GM12878 (cell line): ENCODE data around the gene MEGF11. TPM values are rescaled to one million over a fixed set of nuclear protein-coding genes. Genes with fewer than 3 reads are reported as not detected.
A peak's percentile ranks its signal among the peaks of the same experiment; 100 is the strongest.

Experiments
- ATAC-seq: fragments of 200-7000 bp; cut with Tn5 transposase; 3 replicates; pipeline ENCODE4 v1.9.1; 2020; ENCODE audit warnings: mild to moderate bottlenecking, moderate library complexity
- BruUV-seq: library from RNA; stranded (reverse); fragments of 400-500 nt; replicated peaks from 2 replicates; lab custom pipeline; 2021; lab: Mats Ljungman, UMichigan
- CTCF ChIA-PET: fragments of 300-600 bp; sonication (Branson Sonifier 250); formaldehyde crosslinking; extraction: SDS; loops from one replicate; lab custom pipeline; 2021; ENCODE audit warnings: inconsistent platforms; lab: Yijun Ruan, JAX
- POLR2A ChIA-PET: fragments of 350-600 bp; formaldehyde crosslinking; extraction: SDS; loops from one replicate; lab custom pipeline; 2021; ENCODE audit warnings: inconsistent platforms; lab: Charles Lee
- RAD21 ChIA-PET: fragments of 300-600 bp; sonication (Branson Sonifier 250); formaldehyde crosslinking; loops from one replicate; lab custom pipeline; 2023; ENCODE audit warnings: antibody characterized with exemption; ENCODE audit not compliant: unreplicated experiment; lab: Charles Lee
- SMC1A ChIA-PET: fragments of 300-600 bp; sonication (Branson Sonifier 250); formaldehyde crosslinking; loops from one replicate; lab custom pipeline; 2023; ENCODE audit not compliant: unreplicated experiment, uncharacterized antibody; lab: Charles Lee
- DNase-seq: peaks from one replicate; pipeline ENCODE4 v3.0.0-alpha.2; 2011; ENCODE audit warnings: low read depth, low spot score
- FAIRE-seq: peaks from 3 replicates; lab custom pipeline; 2011; peaks lifted over from hg19 to GRCh38; lab: Jason Lieb, UNC
- H2AFZ ChIP-seq: 2 replicates; pipeline ENCODE4 v1.6.0; 2011; ENCODE audit warnings: low read depth, low read length, control low read depth; ENCODE audit not compliant: control insufficient read depth
- H3K27ac ChIP-seq: 2 replicates; pipeline ENCODE4 v1.5.1; 2011; ENCODE audit warnings: control low read depth; ENCODE audit not compliant: control insufficient read depth, insufficient read depth
- H3K27me3 ChIP-seq, 2 experiments: replicated peaks in 1 of 2; 2 replicates each; pipeline versions ENCODE4 v1.6.0 to v1.6.1; 2011; ENCODE audit warnings: low read length in 1 of 2; ENCODE audit not compliant: control insufficient read depth in 2 of 2, insufficient read depth in 2 of 2
- H3K36me3 ChIP-seq, 2 experiments: 2 replicates each; pipeline ENCODE4 v1.5.1; 2011; ENCODE audit warnings: low read length in 1 of 2; ENCODE audit not compliant: control insufficient read depth in 2 of 2, insufficient read depth in 2 of 2
- H3K4me1 ChIP-seq: 2 replicates; pipeline ENCODE4 v1.6.1; 2011; ENCODE audit warnings: mild to moderate bottlenecking, low read length, moderate library complexity, mixed read lengths; ENCODE audit not compliant: control insufficient read depth, insufficient read depth
- H3K4me2 ChIP-seq: 2 replicates; pipeline ENCODE4 v1.6.0; 2011; ENCODE audit warnings: control low read depth; ENCODE audit not compliant: control insufficient read depth, insufficient read depth
- H3K4me3 ChIP-seq: fragments of 200-600 bp; sonication (generic); 2 replicates; pipeline ENCODE4 v1.5.1; 2016
- H3K79me2 ChIP-seq: 2 replicates; pipeline ENCODE4 v1.6.0; 2011; ENCODE audit warnings: low read length; ENCODE audit not compliant: control insufficient read depth, insufficient read depth
- H3K9ac ChIP-seq: 2 replicates; pipeline ENCODE4 v1.8.0; 2011; ENCODE audit warnings: low read length, control low read depth, mixed read lengths; ENCODE audit not compliant: control insufficient read depth, insufficient read depth
- H3K9me3 ChIP-seq: replicated peaks from 3 replicates; pipeline ENCODE4 v1.5.1; 2011; ENCODE audit warnings: mild to moderate bottlenecking, low read length; ENCODE audit not compliant: control insufficient read depth, insufficient read depth
- H4K20me1 ChIP-seq: 2 replicates; pipeline ENCODE4 v1.6.0; 2011; ENCODE audit not compliant: control insufficient read depth, insufficient read depth
- HDAC2 ChIP-seq: fragments of 200-600 bp; sonication (generic); IDR thresholded peaks from 2 replicates; pipeline ENCODE4 v1.6.1; 2017
- HDAC6 ChIP-seq: fragments of 200-600 bp; sonication (generic); IDR thresholded peaks from one replicate; pipeline ENCODE4 v1.8.0; 2017; ENCODE audit warnings: antibody characterized with exemption; ENCODE audit not compliant: unreplicated experiment
- IRF5 ChIP-seq: fragments of 450-650 bp; IDR thresholded peaks from 2 replicates; pipeline ENCODE4 v1.6.1; 2017; ENCODE audit warnings: borderline replicate concordance
- NFYB ChIP-seq: IDR thresholded peaks from 2 replicates; pipeline ENCODE4 v1.6.1; 2011; ENCODE audit warnings: low read depth, mild to moderate bottlenecking, low read length, improper control_type of control experiment, moderate library complexity; ENCODE audit not compliant: insufficient read depth
- PAX5 ChIP-seq: IDR thresholded peaks from 2 replicates; pipeline ENCODE4 v1.6.1; 2011; ENCODE audit warnings: low read depth, low read length, borderline replicate concordance
- USF1 ChIP-seq: IDR thresholded peaks from 2 replicates; pipeline ENCODE4 v1.6.1; 2011; ENCODE audit warnings: borderline replicate concordance, low read depth, mild to moderate bottlenecking, moderate library complexity, mixed read lengths, low read length; ENCODE audit not compliant: insufficient read depth; ENCODE audit errors: extremely low read length
- WGBS: methylation state at CpG from one replicate; pipeline ENCODE4 v1.1.6; 2016; ENCODE audit warnings: low lambda C conversion rate; ENCODE audit not compliant: insufficient replicate concordance, insufficient coverage; ENCODE audit errors: missing lambda C conversion rate; 5-methylcytosine and 5-hydroxymethylcytosine counted together
- in situ Hi-C: fragments of 300-500 bp; cut with MboI; formaldehyde crosslinking; loops from 9 replicates; pipeline ENCODE4 v1.14.3; 2018; ENCODE audit warnings: mixed read lengths
- intact Hi-C: fragments of 100-400 bp; cut with micrococcal nuclease; formaldehyde crosslinking; loops from one replicate; pipeline ENCODE4 v1.14.2; 2022; ENCODE audit not compliant: unreplicated experiment
- polyA plus RNA-seq, 11 experiments: library from polyadenylated mRNA; depleted of rRNA in 4 of 11; unstranded in 6 of 11; stranded (reverse) in 5 of 11; fragments of >200 nt; fragmentation: Nextera tagmentation in 4 of 11; fragmentation: Illumina TruSeq in 1 of 11; extraction: Ambion mirVana in 4 of 11; extraction: Trizol in 1 of 11; gene quantifications; 1 replicate in 1 of 11; 2 replicates in 10 of 11; pipeline versions ENCODE4 v1.2.1 to v1.2.3, GENCODE V29; 2011 to 2016; ENCODE audit warnings: inconsistent platforms in 2 of 11, missing spikeins in 2 of 11, low read depth in 1 of 11
- total RNA-seq, 4 experiments: library from RNA; depleted of rRNA in 3 of 4; stranded (reverse); fragments of >200 nt in 3 of 4; fragmentation: Illumina TruSeq in 1 of 4; extraction: Trizol in 1 of 4; gene quantifications; 2 replicates each; pipeline versions ENCODE4 v1.2.1 to v1.2.3, GENCODE V29; 2013 to 2021

Gene MEGF11
- total and polyA plus RNA-seq, 10 of the 15 experiments (the other 5 are each of a cell fraction or from before 2014, with no cell fraction given) = 0.03 to 1.7 (median 0.49) TPM

GRCh38 chr15:66019826-66020398 lies 233.6 kb downstream of the MEGF11 start:
- Histone ChIP-seq H3K4me3 (no peak overlapping the region), H3K27me3 (no peaks in the 10 kb centered on the region), H3K9ac (no peak overlapping the region), H3K9me3 (no peaks in the 10 kb centered on the region), H3K79me2 (no peaks in the 10 kb centered on the region), H2AFZ (no peak overlapping the region), H3K36me3 (no peaks in the 10 kb centered on the region), H3K27ac (no peak overlapping the region), H3K4me2 (no peak overlapping the region), H4K20me1 (no peaks in the 10 kb centered on the region), H3K4me1 (no peaks in the 10 kb centered on the region)
- DNase-seq (no peak), FAIRE-seq (no peak), ATAC-seq (no peak)
- TF ChIP-seq PAX5 = no peak
- no peak for TF ChIP-seq IRF5
- peak; percentile 39 for TF ChIP-seq USF1
- TF ChIP-seq HDAC2 = no peak
- TF ChIP-seq HDAC6 = no peak
- peak; percentile 77 for TF ChIP-seq NFYB
- ChIA-PET RAD21 (no interaction called here), POLR2A (interaction anchor here (1.1 kb wide), 1 partner anchor 71 kb away, joined by 3 read pairs; no protein-coding TSS in a partner anchor), CTCF (no interaction called here), SMC1A (interaction anchor here (0.7 kb wide), 1 partner anchor 61 kb away, joined by 3 read pairs; no protein-coding TSS in a partner anchor)
- in situ Hi-C loops (no loop called here), intact Hi-C loops (no loop called here)
- BruUV-seq = no TSS peak
- WGBS = 47% methylated on average over 10 of the region's 10 CpGs
